Thyroid gland (tissue), 4 donors: ENCODE results near the gene FEM1A. TPM values are rescaled to one million over a fixed set of nuclear protein-coding genes. Genes with fewer than 3 reads are reported as not detected.
A peak's percentile ranks its signal among the peaks of the same experiment; 100 is the strongest.
"Not testable (repeated sequence)": the region's sequence is repeated elsewhere in the genome, so short reads cannot be mapped to it uniquely, and the experiment has no call there.

Experiments
- DNase-seq, 2 donors: peaks; one replicate each; pipeline ENCODE4 v3.0.0-alpha.2; 2019
- H3K27ac ChIP-seq, 3 donors: fragments of 200-600 bp; sonication (generic); 1 replicate in 2 of 3; 2 replicates in 1 of 3; pipeline ENCODE4 v1.5.1; 2016 to 2019; ENCODE audit warnings: mild to moderate bottlenecking in 1 of 3, moderate library complexity in 1 of 3
- H3K27me3 ChIP-seq: fragments of 200-600 bp; sonication (generic); one replicate; pipeline ENCODE4 v1.5.1; 2019
- H3K36me3 ChIP-seq, 2 donors: fragments of 200-600 bp; sonication (generic); one replicate each; pipeline ENCODE4 v1.5.1; 2016 to 2019
- H3K4me1 ChIP-seq, 2 donors: fragments of 200-600 bp; sonication (generic); one replicate each; pipeline ENCODE4 v1.5.1; 2017 to 2019
- H3K4me3 ChIP-seq, 3 donors: fragments of 200-600 bp; sonication (generic); replicated peaks in 1 of 3; 1 replicate in 2 of 3; 2 replicates in 1 of 3; pipeline ENCODE4 v1.5.1; 2016; ENCODE audit warnings: mild to moderate bottlenecking in 1 of 3
- H3K9me3 ChIP-seq: fragments of 200-600 bp; sonication (generic); one replicate; pipeline ENCODE4 v1.5.1; 2017
- POLR2A ChIP-seq, 2 donors: fragments of 450-650 bp; IDR thresholded peaks; one replicate each; pipeline ENCODE4 v1.6.1; 2017; ENCODE audit warnings: antibody characterized with exemption in 2 of 2, mild to moderate bottlenecking in 2 of 2, moderate library complexity in 1 of 2
- WGBS, 2 donors: methylation state at CpG; one replicate each; pipeline ENCODE4 v1.1.5; 2017; 5-methylcytosine and 5-hydroxymethylcytosine counted together
- intact Hi-C: fragments of 100-400 bp; cut with DNase I; formaldehyde crosslinking; loops from one replicate; pipeline ENCODE4 v1.15.1; 2023
- total RNA-seq, 4 donors: library from RNA; depleted of rRNA; stranded (reverse); fragments of >200 nt; gene quantifications; one replicate each; pipeline ENCODE4 v1.2.3, GENCODE V29; 2016
- TF ChIP-seq, protein P1 (sequence below), 6 experiments: fragments of 200-600 bp in 3 of 6; fragments of 450-650 bp in 3 of 6; sonication (generic) in 3 of 6; IDR thresholded peaks; one replicate each; pipeline ENCODE4 v1.5.1; 2016 to 2019; ENCODE audit warnings: antibody characterized with exemption in 6 of 6, mild to moderate bottlenecking in 2 of 6, inconsistent platforms in 1 of 6, moderate library complexity in 1 of 6

FEM1A gene
- total RNA-seq, 4 donors from 2014 or later = 11.3 to 21.0 (median 15.8) TPM

GRCh38 chr19:4802711-4803110, 11.2 kb downstream of the FEM1A start:
- no peak for DNase-seq
- no peaks in the 10 kb centered on the region for H3K9me3 ChIP-seq
- WGBS, 2 donors = 82% methylated on average over 7 of the region's 7 CpGs
- H3K36me3 ChIP-seq = no peaks in the 10 kb centered on the region
- H3K27ac ChIP-seq = no peak overlapping the region
- no peaks in the 10 kb centered on the region for H3K4me1 ChIP-seq
- no peak overlapping the region for H3K4me3 ChIP-seq
- TF ChIP-seq, protein P1, sequence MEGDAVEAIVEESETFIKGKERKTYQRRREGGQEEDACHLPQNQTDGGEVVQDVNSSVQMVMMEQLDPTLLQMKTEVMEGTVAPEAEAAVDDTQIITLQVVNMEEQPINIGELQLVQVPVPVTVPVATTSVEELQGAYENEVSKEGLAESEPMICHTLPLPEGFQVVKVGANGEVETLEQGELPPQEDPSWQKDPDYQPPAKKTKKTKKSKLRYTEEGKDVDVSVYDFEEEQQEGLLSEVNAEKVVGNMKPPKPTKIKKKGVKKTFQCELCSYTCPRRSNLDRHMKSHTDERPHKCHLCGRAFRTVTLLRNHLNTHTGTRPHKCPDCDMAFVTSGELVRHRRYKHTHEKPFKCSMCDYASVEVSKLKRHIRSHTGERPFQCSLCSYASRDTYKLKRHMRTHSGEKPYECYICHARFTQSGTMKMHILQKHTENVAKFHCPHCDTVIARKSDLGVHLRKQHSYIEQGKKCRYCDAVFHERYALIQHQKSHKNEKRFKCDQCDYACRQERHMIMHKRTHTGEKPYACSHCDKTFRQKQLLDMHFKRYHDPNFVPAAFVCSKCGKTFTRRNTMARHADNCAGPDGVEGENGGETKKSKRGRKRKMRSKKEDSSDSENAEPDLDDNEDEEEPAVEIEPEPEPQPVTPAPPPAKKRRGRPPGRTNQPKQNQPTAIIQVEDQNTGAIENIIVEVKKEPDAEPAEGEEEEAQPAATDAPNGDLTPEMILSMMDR (IDR thresholded peaks at IDR 0.05) = no peak
- TF ChIP-seq POLR2A (IDR thresholded peaks at IDR 0.05) = no peak
- H3K27me3 ChIP-seq = no peaks in the 10 kb centered on the region
- intact Hi-C loops = no loop called here

GRCh38 chr19:4803736-4804695, 12.5 kb downstream of the FEM1A start:
- WGBS, 2 donors = 51 to 53% methylated on average over 27 to 32 of the region's 33 CpGs

DNA sequence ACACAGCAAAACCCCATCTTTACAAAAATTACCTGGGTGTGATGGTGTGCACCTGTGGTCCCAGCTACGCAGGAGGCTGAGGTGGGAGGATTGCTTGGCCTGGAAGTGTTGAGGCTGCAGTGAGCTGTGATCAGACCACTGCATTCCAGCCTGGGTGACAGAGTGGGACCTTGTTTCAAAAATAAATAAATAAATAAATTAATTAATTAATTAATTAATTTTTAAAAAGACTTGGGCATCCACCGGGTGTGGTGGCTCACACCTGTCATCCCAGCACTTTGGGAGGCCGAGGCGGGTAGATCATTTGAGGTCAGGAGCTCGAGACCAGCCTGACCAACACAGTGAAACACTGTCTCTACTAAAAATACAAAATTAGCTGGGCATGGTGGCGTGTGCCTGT, 13.6 kb downstream of the FEM1A start:
- not testable (repeated sequence) for H3K9me3 ChIP-seq, H3K4me1 ChIP-seq, H3K36me3 ChIP-seq, DNase-seq, H3K27me3 ChIP-seq, H3K27ac ChIP-seq, H3K4me3 ChIP-seq
- WGBS, 2 donors = 95 to 99% methylated on average over 6 of the region's 6 CpGs
- intact Hi-C loops = loop anchor here (5.0 kb wide), 1 partner anchor 227 kb away; no protein-coding TSS in a partner anchor

More at GRCh38 chr19:4803736-4804695, 12.5 kb downstream of the FEM1A start:
- Histone ChIP-seq H3K4me1 (no peaks in the 10 kb centered on the region), H3K9me3 (no peaks in the 10 kb centered on the region), H3K27me3 (no peaks in the 10 kb centered on the region), H3K27ac (no peak overlapping the region), H3K4me3 (no peak overlapping the region), H3K36me3 (no peaks in the 10 kb centered on the region)
- intact Hi-C loops = no loop called here
- peak; percentile 35 to 52 for DNase-seq
- TF ChIP-seq, protein P1 (IDR thresholded peaks at IDR 0.05) = peak; percentile 26 to 67 (median 42)
- no peak for TF ChIP-seq POLR2A (IDR thresholded peaks at IDR 0.05)

DNA sequence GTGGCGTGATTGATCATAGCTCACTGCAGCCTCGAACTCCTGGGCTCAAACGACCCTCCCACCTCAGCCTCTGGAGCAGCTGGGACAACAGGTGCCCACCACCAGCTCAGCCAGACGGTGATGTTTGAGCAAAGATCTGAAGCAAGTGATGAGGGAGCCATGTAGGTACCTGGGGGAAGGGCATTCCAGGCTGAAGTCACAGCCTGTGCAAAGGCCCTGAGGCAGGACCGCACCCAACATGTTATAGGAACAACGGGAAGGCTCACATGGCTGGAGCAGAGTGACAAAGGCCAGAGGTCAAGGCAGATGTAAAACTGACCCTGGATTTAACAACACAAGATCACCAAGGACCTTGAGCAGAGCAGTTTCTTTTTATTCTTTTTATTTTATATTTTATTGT, 14.8 kb downstream of the FEM1A start:
- no peaks in the 10 kb centered on the region for H3K27me3 ChIP-seq
- 93 to 95% methylated on average over 6 of the region's 6 CpGs for WGBS, 2 donors
- intact Hi-C loops = loop anchor here (5.0 kb wide), 1 partner anchor 226 kb away; no protein-coding TSS in a partner anchor
- TF ChIP-seq, protein P1 (IDR thresholded peaks at IDR 0.05) = no peak
- no peak for TF ChIP-seq POLR2A (IDR thresholded peaks at IDR 0.05)
- H3K4me1 ChIP-seq = no peaks in the 10 kb centered on the region
- no peak for DNase-seq
- no peaks in the 10 kb centered on the region for H3K9me3 ChIP-seq
- H3K27ac ChIP-seq = no peak overlapping the region
- no peaks in the 10 kb centered on the region for H3K36me3 ChIP-seq
- no peak overlapping the region for H3K4me3 ChIP-seq

- Histone ChIP-seq H3K4me1 (no peaks in the 10 kb centered on the region), H3K4me3 (no peak overlapping the region), H3K36me3 (no peaks in the 10 kb centered on the region), H3K27ac (no peak overlapping the region), H3K9me3 (no peaks in the 10 kb centered on the region), H3K27me3 (no peaks in the 10 kb centered on the region)
- intact Hi-C loops = loop anchor here (5.0 kb wide), 1 partner anchor 225 kb away; no protein-coding TSS in a partner anchor
- no peak for DNase-seq
- 59 to 60% methylated on average over 4 to 6 of the region's 6 CpGs for WGBS, 2 donors
- TF ChIP-seq POLR2A (IDR thresholded peaks at IDR 0.05) = no peak
- TF ChIP-seq, protein P1 (IDR thresholded peaks at IDR 0.05) = no peak
Observed at GRCh38 chr19:4807188-4807587, 15.7 kb downstream of the FEM1A start.
